Measurements from ENCODE around the gene POPDC2. TPM values are rescaled to one million over a fixed set of nuclear protein-coding genes. Genes with fewer than 3 reads are reported as not detected.

Gene POPDC2
- total and polyA plus RNA-seq, 10 of the 15 experiments (the other 5 are each of a cell fraction or from before 2014, with no cell fraction given): 1.8 to 12.7 (median 3.5) TPM

DNA sequence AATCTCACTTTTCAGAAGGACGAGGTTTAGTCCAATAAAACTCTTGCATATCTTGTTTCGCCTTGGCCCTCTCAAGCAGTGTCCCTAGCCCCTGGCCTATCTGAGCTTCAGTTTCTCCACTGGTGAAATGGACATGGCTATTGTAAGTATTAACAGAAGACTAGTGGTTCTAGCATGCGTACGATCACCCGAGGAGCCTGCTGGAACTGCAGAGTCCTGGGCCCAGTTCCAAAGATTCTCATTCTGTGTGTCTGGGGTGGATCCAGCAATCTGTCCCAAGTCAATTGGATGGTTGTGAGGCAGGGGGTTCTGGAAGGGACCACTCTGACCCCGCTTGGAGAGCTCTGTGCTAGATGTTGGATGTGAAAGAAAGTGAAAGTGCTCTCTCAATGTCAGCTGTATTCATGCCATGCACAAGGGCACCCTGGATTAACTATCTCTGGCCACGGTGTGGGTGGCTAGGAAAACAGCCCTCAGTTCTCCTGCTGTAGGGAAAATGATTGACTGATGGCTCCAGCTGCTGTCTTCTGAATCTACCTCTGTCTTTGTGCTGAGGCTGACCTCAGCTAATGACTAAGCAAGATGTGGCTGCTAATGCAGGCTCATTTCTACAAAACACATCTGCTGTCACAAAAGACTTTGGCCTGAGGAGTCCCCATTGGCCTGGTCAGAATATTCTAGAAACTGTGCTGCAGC, 64.6 kb downstream of the POPDC2 start:
- DNase-seq (ENCODE audit: low read depth, low spot score) (no peak), FAIRE-seq (no peak), ATAC-seq (no peak)
- Histone ChIP-seq H4K20me1 (ENCODE audit: control insufficient read depth, insufficient read depth) (no peaks in the 10 kb centered on the region), H3K79me2 (ENCODE audit: control insufficient read depth, insufficient read depth, low read length) (peaks cover 23% of the 10 kb centered on the region), H3K36me3 (ENCODE audit: control insufficient read depth in 2 of 2, insufficient read depth in 2 of 2, low read length in 1 of 2) (no peaks in the 10 kb centered on the region), H3K9me3 (replicated peaks; ENCODE audit: control insufficient read depth, insufficient read depth, low read length) (peaks cover 2% of the 10 kb centered on the region; the same call in 2 of the 3 replicates), H2AFZ (ENCODE audit: control insufficient read depth, low read depth, low read length) (peak overlapping the region; percentile 37), H3K27me3 (replicated peaks in 1 of 2; ENCODE audit: control insufficient read depth in 2 of 2, insufficient read depth in 2 of 2, low read length in 1 of 2) (no peaks in the 10 kb centered on the region), H3K27ac (ENCODE audit: control insufficient read depth, insufficient read depth) (peak overlapping the region; percentile 87), H3K4me3 (no peak overlapping the region), H3K4me1 (ENCODE audit: control insufficient read depth, insufficient read depth, low read length) (peaks cover 51% of the 10 kb centered on the region), H3K9ac (ENCODE audit: control insufficient read depth, insufficient read depth, low read length) (peak overlapping the region; percentile 44), H3K4me2 (ENCODE audit: control insufficient read depth, insufficient read depth) (peak overlapping the region; percentile 58)
- ChIA-PET RAD21 (ENCODE audit: unreplicated experiment) (interaction anchor here (0.6 to 1.9 kb wide), 11 partner anchors 8 to 141 kb away, joined by 3 to 21 read pairs (median 4); partner anchors contain the start of gene CD80), SMC1A (ENCODE audit: uncharacterized antibody, unreplicated experiment) (interaction anchor here (0.8 to 4.9 kb wide), 22 partner anchors 8 to 97 kb away, joined by 3 to 41 read pairs (median 5); partner anchors contain the start of genes CD80 and TIMMDC1), POLR2A (interaction anchor here (0.6 to 10.4 kb wide), 17 partner anchors 7 to 132 kb away, joined by 3 to 133 read pairs (median 4); partner anchors contain the start of genes ADPRH and TMEM39A), CTCF (interaction anchor here (0.9 to 2.9 kb wide), 13 partner anchors 9 to 85 kb away, joined by 3 to 21 read pairs (median 6); partner anchors contain the start of gene CD80)
- WGBS (ENCODE audit: insufficient coverage, insufficient replicate concordance, low lambda C conversion rate, missing lambda C conversion rate): 94% methylated on average over 7 of the region's 7 CpGs
- BruUV-seq (replicated peaks): no TSS peak
- in situ Hi-C loops (cut with MboI) (loop anchor here (5.0 kb wide), 1 partner anchor 82 kb away; the partner anchor contains the start of gene COX17), intact Hi-C loops (cut with micrococcal nuclease; ENCODE audit: unreplicated experiment) (no loop called here)
- TF ChIP-seq NFIC (IDR thresholded peaks at IDR 0.05; ENCODE audit: low read depth, low read length) (no peak), MEF2A (IDR thresholded peaks at IDR 0.05; ENCODE audit: insufficient read depth, low read depth, low read length) (no peak), RELA (IDR thresholded peaks at IDR 0.05; ENCODE audit: borderline replicate concordance, partially characterized antibody) (no peak), YY1 (IDR thresholded peaks at IDR 0.05; ENCODE audit: low read depth, low read length) (0 out of 2 replicates have a peak, but pooled peaks have one; percentile 3), IRF4 (IDR thresholded peaks at IDR 0.05; ENCODE audit: low read depth, low read length) (no peak), ATF7 (IDR thresholded peaks at IDR 0.05; ENCODE audit: low read depth) (peak; percentile 29; the same call in 1 of the 2 replicates), HDGF (IDR thresholded peaks at IDR 0.05) (no peak), RUNX3 (IDR thresholded peaks at IDR 0.05; ENCODE audit: low read length) (no peak), NR2F1 (conservative IDR thresholded peaks at IDR 0.05) (0 out of 2 replicates have a peak, but pooled peaks have one; percentile 20), ZNF384 (IDR thresholded peaks at IDR 0.05; ENCODE audit: borderline replicate concordance, low read depth, low read length) (no peak), HCFC1 (IDR thresholded peaks at IDR 0.05; ENCODE audit: low read length) (no peak), SMAD1 (IDR thresholded peaks at IDR 0.05; ENCODE audit: low read depth, partially characterized antibody) (no peak), MLLT1 (IDR thresholded peaks at IDR 0.05) (peak; percentile 51; the same call in 1 of the 2 replicates), PML (IDR thresholded peaks at IDR 0.05; ENCODE audit: low read length) (no peak), CHD1 (IDR thresholded peaks at IDR 0.05; ENCODE audit: low read depth, low read length) (no peak), ZNF207 (IDR thresholded peaks at IDR 0.05; ENCODE audit: borderline replicate concordance) (no peak)
- TF ChIP-seq, protein P1, sequence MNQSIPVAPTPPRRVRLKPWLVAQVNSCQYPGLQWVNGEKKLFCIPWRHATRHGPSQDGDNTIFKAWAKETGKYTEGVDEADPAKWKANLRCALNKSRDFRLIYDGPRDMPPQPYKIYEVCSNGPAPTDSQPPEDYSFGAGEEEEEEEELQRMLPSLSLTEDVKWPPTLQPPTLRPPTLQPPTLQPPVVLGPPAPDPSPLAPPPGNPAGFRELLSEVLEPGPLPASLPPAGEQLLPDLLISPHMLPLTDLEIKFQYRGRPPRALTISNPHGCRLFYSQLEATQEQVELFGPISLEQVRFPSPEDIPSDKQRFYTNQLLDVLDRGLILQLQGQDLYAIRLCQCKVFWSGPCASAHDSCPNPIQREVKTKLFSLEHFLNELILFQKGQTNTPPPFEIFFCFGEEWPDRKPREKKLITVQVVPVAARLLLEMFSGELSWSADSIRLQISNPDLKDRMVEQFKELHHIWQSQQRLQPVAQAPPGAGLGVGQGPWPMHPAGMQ (IDR thresholded peaks at IDR 0.05; ENCODE audit: borderline replicate concordance): no peak
- TF ChIP-seq, protein P2, sequence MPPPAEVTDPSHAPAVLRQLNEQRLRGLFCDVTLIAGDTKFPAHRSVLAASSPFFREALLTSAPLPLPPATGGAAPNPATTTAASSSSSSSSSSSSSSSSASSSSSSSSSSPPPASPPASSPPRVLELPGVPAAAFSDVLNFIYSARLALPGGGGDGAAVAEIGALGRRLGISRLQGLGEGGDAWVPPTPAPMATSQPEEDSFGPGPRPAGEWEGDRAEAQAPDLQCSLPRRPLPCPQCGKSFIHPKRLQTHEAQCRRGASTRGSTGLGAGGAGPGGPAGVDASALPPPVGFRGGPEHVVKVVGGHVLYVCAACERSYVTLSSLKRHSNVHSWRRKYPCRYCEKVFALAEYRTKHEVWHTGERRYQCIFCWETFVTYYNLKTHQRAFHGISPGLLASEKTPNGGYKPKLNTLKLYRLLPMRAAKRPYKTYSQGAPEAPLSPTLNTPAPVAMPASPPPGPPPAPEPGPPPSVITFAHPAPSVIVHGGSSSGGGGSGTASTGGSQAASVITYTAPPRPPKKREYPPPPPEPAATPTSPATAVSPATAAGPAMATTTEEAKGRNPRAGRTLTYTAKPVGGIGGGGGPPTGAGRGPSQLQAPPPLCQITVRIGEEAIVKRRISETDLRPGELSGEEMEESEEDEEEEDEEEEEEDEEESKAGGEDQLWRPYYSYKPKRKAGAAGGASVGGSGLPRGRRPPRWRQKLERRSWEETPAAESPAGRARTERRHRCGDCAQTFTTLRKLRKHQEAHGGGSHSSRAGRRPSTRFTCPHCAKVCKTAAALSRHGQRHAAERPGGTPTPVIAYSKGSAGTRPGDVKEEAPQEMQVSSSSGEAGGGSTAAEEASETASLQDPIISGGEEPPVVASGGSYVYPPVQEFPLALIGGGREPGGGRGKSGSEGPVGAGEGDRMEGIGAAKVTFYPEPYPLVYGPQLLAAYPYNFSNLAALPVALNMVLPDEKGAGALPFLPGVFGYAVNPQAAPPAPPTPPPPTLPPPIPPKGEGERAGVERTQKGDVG (CRISPR knock-in tag; IDR thresholded peaks at IDR 0.05): no peak
